Smooth muscle cell (in vitro differentiated cells): ENCODE data around the gene PLXND1. TPM values are rescaled to one million over a fixed set of nuclear protein-coding genes. Genes with fewer than 3 reads are reported as not detected.

ENCODE experiments used
- DNase-seq: peaks from one replicate; lab custom pipeline; 2025; ENCODE audit not compliant: unreplicated experiment; lab: John Stamatoyannopoulos, UW
- H2AFZ ChIP-seq: fragments of 200-600 bp; sonication (generic); 2 replicates; pipeline ENCODE4 v1.6.0; 2016; ENCODE audit warnings: antibody characterized with exemption, low read depth, mild to moderate bottlenecking
- H3F3A ChIP-seq: fragments of 200-600 bp; sonication (generic); 2 replicates; pipeline ENCODE4 v1.6.0; 2017; ENCODE audit warnings: antibody characterized with exemption, low read depth
- H3K27ac ChIP-seq: fragments of 200-600 bp; sonication (generic); 2 replicates; pipeline ENCODE4 v1.5.1; 2016; ENCODE audit warnings: low read depth, mild to moderate bottlenecking
- H3K27me3 ChIP-seq: fragments of 200-600 bp; sonication (generic); 2 replicates; pipeline ENCODE4 v1.6.1; 2016; ENCODE audit warnings: low read depth, mild to moderate bottlenecking
- H3K36me3 ChIP-seq: fragments of 200-600 bp; sonication (generic); 2 replicates; pipeline ENCODE4 v1.5.1; 2016; ENCODE audit warnings: low read depth
- H3K4me1 ChIP-seq: fragments of 200-600 bp; sonication (generic); 2 replicates; pipeline ENCODE4 v1.5.1; 2016; ENCODE audit warnings: low read depth
- H3K4me2 ChIP-seq: fragments of 200-600 bp; sonication (generic); 2 replicates; pipeline ENCODE4 v1.6.0; 2016; ENCODE audit warnings: mild to moderate bottlenecking
- H3K4me3 ChIP-seq: fragments of 200-600 bp; sonication (generic); 2 replicates; pipeline ENCODE4 v1.5.1; 2016; ENCODE audit warnings: mild to moderate bottlenecking
- H3K79me2 ChIP-seq: fragments of 200-600 bp; sonication (generic); 2 replicates; pipeline ENCODE4 v1.6.0; 2016; ENCODE audit warnings: low read depth, mild to moderate bottlenecking
- H3K9ac ChIP-seq: fragments of 200-600 bp; sonication (generic); 2 replicates; pipeline ENCODE4 v1.6.0; 2016; ENCODE audit warnings: low read depth
- H3K9me3 ChIP-seq: fragments of 200-600 bp; sonication (generic); replicated peaks from 2 replicates; pipeline ENCODE4 v1.5.1; 2016; ENCODE audit warnings: low read depth
- H4K20me1 ChIP-seq: fragments of 200-600 bp; sonication (generic); 2 replicates; pipeline ENCODE4 v1.6.0; 2016; ENCODE audit warnings: low read depth
- CTCF ChIP-seq: fragments of 200-600 bp; sonication (generic); IDR thresholded peaks from 2 replicates; pipeline ENCODE4 v1.5.1; 2017; ENCODE audit warnings: borderline replicate concordance, mild to moderate bottlenecking, antibody characterized with exemption; ENCODE audit not compliant: insufficient read depth, poor library complexity, severe bottlenecking
- WGBS: methylation state at CpG from one replicate; pipeline ENCODE4 v1.1.7; 2016; ENCODE audit warnings: low lambda C conversion rate; 5-methylcytosine and 5-hydroxymethylcytosine counted together
- polyA plus RNA-seq: library from polyadenylated mRNA; unstranded; fragments of >200 nt; fragmentation: Nextera tagmentation; extraction: Ambion mirVana; gene quantifications from 2 replicates; pipeline ENCODE4 v1.2.1, GENCODE V29; 2016
- total RNA-seq: library from RNA; depleted of rRNA; stranded (reverse); fragments of >200 nt; gene quantifications from 2 replicates; pipeline ENCODE4 v1.2.3, GENCODE V29; 2014

PLXND1 gene
- total and polyA plus RNA-seq, 2 experiments from 2014 or later, result 75.8 to 94.3 TPM

DNA sequence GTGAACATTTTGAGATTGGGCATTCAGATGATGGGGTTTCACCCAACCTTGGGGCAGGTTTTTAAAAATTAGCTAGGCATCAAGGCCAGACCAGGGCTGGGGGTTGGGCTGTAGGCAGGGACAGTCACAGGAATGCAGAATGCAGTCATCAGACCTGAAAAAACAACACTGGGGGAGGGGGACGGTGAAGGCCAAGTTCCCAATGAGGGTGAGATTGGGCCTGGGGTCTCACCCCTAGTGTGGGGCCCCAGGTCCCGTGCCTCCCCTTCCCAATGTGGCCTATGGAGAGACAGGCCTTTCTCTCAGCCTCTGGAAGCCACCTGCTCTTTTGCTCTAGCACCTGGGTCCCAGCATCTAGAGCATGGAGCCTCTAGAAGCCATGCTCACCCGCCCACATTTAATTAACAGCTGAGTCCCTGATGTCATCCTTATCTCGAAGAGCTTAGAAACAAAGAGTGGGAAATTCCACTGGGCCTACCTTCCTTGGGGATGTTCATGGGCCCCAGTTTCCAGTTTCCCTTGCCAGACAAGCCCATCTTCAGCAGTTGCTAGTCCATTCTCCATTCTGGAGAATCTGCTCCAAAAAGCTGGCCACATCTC is 71.9 kb downstream of the PLXND1 start:
- peaks cover 6% of the 10 kb centered on the region for H3F3A ChIP-seq
- no peak for DNase-seq
- H3K79me2 ChIP-seq, result no peaks in the 10 kb centered on the region
- H3K27ac ChIP-seq, result peak overlapping the region; percentile 15
- H3K9me3 ChIP-seq, result no peaks in the 10 kb centered on the region
- H3K36me3 ChIP-seq, result no peaks in the 10 kb centered on the region
- 38% methylated on average over 3 of the region's 4 CpGs for WGBS
- H3K4me2 ChIP-seq, result peak overlapping the region; percentile 2
- H3K27me3 ChIP-seq, result no peaks in the 10 kb centered on the region
- H3K9ac ChIP-seq, result no peak overlapping the region
- no peak overlapping the region for H3K4me3 ChIP-seq
- no peak for TF ChIP-seq CTCF
- H2AFZ ChIP-seq, result no peak overlapping the region
- H4K20me1 ChIP-seq, result no peaks in the 10 kb centered on the region
- peaks cover 4% of the 10 kb centered on the region for H3K4me1 ChIP-seq

DNA sequence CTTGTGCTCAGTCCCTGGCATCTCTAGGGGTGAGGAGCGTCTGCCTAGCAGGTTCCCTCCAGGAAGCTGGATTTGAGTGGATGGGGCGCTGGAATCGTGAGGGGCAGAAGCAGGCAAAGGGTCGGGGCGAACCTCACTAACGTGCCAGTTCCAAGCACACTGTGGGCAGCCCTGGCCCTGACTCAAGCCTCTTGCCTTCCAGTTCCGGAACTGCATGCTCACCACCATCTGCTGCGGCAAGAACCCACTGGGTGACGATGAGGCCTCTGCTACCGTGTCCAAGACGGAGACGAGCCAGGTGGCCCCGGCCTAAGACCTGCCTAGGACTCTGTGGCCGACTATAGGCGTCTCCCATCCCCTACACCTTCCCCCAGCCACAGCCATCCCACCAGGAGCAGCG is 73.1 kb downstream of the PLXND1 start:
- H4K20me1 ChIP-seq, result no peaks in the 10 kb centered on the region
- no peaks in the 10 kb centered on the region for H3K79me2 ChIP-seq
- H3F3A ChIP-seq, result no peaks in the 10 kb centered on the region
- H3K36me3 ChIP-seq, result no peaks in the 10 kb centered on the region
- H3K4me3 ChIP-seq, result no peak overlapping the region
- H3K9ac ChIP-seq, result no peak overlapping the region
- H3K4me1 ChIP-seq, result peaks cover 4% of the 10 kb centered on the region
- WGBS, result 95% methylated on average over 14 of the region's 16 CpGs
- H3K4me2 ChIP-seq, result no peak overlapping the region
- H2AFZ ChIP-seq, result no peak overlapping the region
- H3K9me3 ChIP-seq, result no peaks in the 10 kb centered on the region
- no peak overlapping the region for H3K27ac ChIP-seq
- H3K27me3 ChIP-seq, result no peaks in the 10 kb centered on the region
- no peak for DNase-seq
- no peak for TF ChIP-seq CTCF

- Histone ChIP-seq H3K4me1 (peaks cover 4% of the 10 kb centered on the region), H3K36me3 (no peaks in the 10 kb centered on the region), H3K4me3 (no peak overlapping the region), H3F3A (no peaks in the 10 kb centered on the region), H4K20me1 (no peaks in the 10 kb centered on the region), H3K9me3 (no peaks in the 10 kb centered on the region), H3K4me2 (no peak overlapping the region), H3K27ac (no peak overlapping the region), H3K9ac (no peak overlapping the region), H3K79me2 (no peaks in the 10 kb centered on the region), H3K27me3 (no peaks in the 10 kb centered on the region), H2AFZ (no peak overlapping the region)
- no peak for DNase-seq
- 93% methylated on average over 20 of the region's 20 CpGs for WGBS
- TF ChIP-seq CTCF, result no peak
Observed at GRCh38 chr3:129532261-129532660, 74.2 kb downstream of the PLXND1 start.

- Histone ChIP-seq H3K4me2 (no peak overlapping the region), H3K79me2 (no peaks in the 10 kb centered on the region), H3K36me3 (no peaks in the 10 kb centered on the region), H3K9ac (no peak overlapping the region), H3K27ac (no peak overlapping the region), H3K9me3 (no peaks in the 10 kb centered on the region), H3F3A (no peaks in the 10 kb centered on the region), H3K27me3 (no peaks in the 10 kb centered on the region), H4K20me1 (no peaks in the 10 kb centered on the region), H2AFZ (no peak overlapping the region), H3K4me3 (no peak overlapping the region), H3K4me1 (peaks cover 4% of the 10 kb centered on the region)
- no peak for TF ChIP-seq CTCF
- no peak for DNase-seq
- WGBS, result 96% methylated on average over 11 of the region's 11 CpGs
Observed at GRCh38 chr3:129531699-129532098, 74.8 kb downstream of the PLXND1 start.
